HepG2 (cell line): ENCODE results near the gene RMND5A. TPM values are rescaled to one million over a fixed set of nuclear protein-coding genes. Genes with fewer than 3 reads are reported as not detected.
A peak's percentile ranks its signal among the peaks of the same experiment; 100 is the strongest.

ENCODE experiments used
- ARNT2 ChIP-seq: sonication (generic); formaldehyde crosslinking; IDR thresholded peaks from 2 replicates; pipeline ENCODE4 v1.8.0; 2022; ENCODE audit warnings: mild to moderate bottlenecking, low read depth, missing genetic modification reagents, moderate library complexity
- CEBPB ChIP-seq: IDR thresholded peaks from 2 replicates; pipeline ENCODE4 v1.6.1; 2011; ENCODE audit warnings: low read depth, low read length, improper control_type of control experiment, borderline replicate concordance
- DMTF1 ChIP-seq: sonication (generic); formaldehyde crosslinking; IDR thresholded peaks from 2 replicates; pipeline ENCODE4 v1.4.0; 2020; ENCODE audit warnings: mild to moderate bottlenecking, missing genetic modification reagents
- DPF2 ChIP-seq: sonication (generic); formaldehyde crosslinking; IDR thresholded peaks from 2 replicates; pipeline ENCODE4 v1.4.0; 2020; ENCODE audit warnings: mild to moderate bottlenecking, low read depth, missing genetic modification reagents, borderline replicate concordance
- IRF1 ChIP-seq: sonication (generic); formaldehyde crosslinking; IDR thresholded peaks from 2 replicates; pipeline ENCODE4 v1.4.0; 2020; ENCODE audit warnings: low read depth, mild to moderate bottlenecking, missing genetic modification reagents
- MAF1 ChIP-seq: sonication (generic); formaldehyde crosslinking; IDR thresholded peaks from 2 replicates; pipeline ENCODE4 v1.5.0; 2020; ENCODE audit warnings: missing genetic modification reagents, borderline replicate concordance
- MBNL3 ChIP-seq: fragments of 250-450 bp; sonication (Bioruptor Pico); conservative IDR thresholded peaks from 2 replicates; pipeline ENCODE4 v1.8.0; 2022; ENCODE audit warnings: mild to moderate bottlenecking, inconsistent platforms
- NFIC ChIP-seq: IDR thresholded peaks from 2 replicates; pipeline ENCODE4 v1.6.1; 2012; ENCODE audit warnings: mild to moderate bottlenecking, low read length, inconsistent platforms
- PCBP2 ChIP-seq: fragments of 200-400 bp; formaldehyde crosslinking; optimal IDR thresholded peaks from 2 replicates; pipeline ENCODE3; 2018; ENCODE audit warnings: low read length, low read depth; ENCODE audit not compliant: poor library complexity, severe bottlenecking
- PHF20 ChIP-seq: sonication (generic); formaldehyde crosslinking; IDR thresholded peaks from 2 replicates; pipeline ENCODE4 v1.5.0; 2020; ENCODE audit warnings: mild to moderate bottlenecking, missing genetic modification reagents
- POLR2AphosphoS2 ChIP-seq: IDR thresholded peaks from 2 replicates; pipeline ENCODE4 v1.6.1; 2011; ENCODE audit warnings: low read depth, low read length, improper control_type of control experiment
- RELA ChIP-seq: sonication (generic); formaldehyde crosslinking; IDR thresholded peaks from 2 replicates; pipeline ENCODE4 v1.4.0; 2020; ENCODE audit warnings: missing genetic modification reagents
- RXRB ChIP-seq: IDR thresholded peaks from 2 replicates; pipeline ENCODE4 v1.6.1; 2016; ENCODE audit warnings: borderline replicate concordance, missing genetic modification reagents, missing compliant biosample characterization
- SMAD9 ChIP-seq: sonication (generic); formaldehyde crosslinking; IDR thresholded peaks from 2 replicates; pipeline ENCODE4 v1.5.1; 2020; ENCODE audit warnings: mild to moderate bottlenecking, missing genetic modification reagents
- SNRNP70 ChIP-seq: fragments of 200-400 bp; formaldehyde crosslinking; IDR thresholded peaks from 2 replicates; pipeline ENCODE4 v1.6.1; 2017; ENCODE audit warnings: mild to moderate bottlenecking, low read depth, low read length, moderate library complexity
- TBP ChIP-seq: sonication (generic); formaldehyde crosslinking; IDR thresholded peaks from 2 replicates; pipeline ENCODE4 v1.5.0; 2020; ENCODE audit warnings: missing genetic modification reagents
- ZBTB46 ChIP-seq: sonication (generic); formaldehyde crosslinking; IDR thresholded peaks from 2 replicates; pipeline ENCODE4 v1.4.0; 2020; ENCODE audit warnings: mild to moderate bottlenecking, missing genetic modification reagents, borderline replicate concordance
- ZBTB7A ChIP-seq: sonication (generic); formaldehyde crosslinking; IDR thresholded peaks from 2 replicates; pipeline ENCODE4 v1.8.0; 2022; ENCODE audit warnings: mild to moderate bottlenecking, missing genetic modification reagents
- ZEB1 ChIP-seq: IDR thresholded peaks from 2 replicates; pipeline ENCODE4 v1.6.1; 2012; ENCODE audit warnings: mild to moderate bottlenecking, low read depth, inconsistent platforms; ENCODE audit not compliant: insufficient replicate concordance
- ZMYM2 ChIP-seq: sonication (generic); formaldehyde crosslinking; IDR thresholded peaks from 2 replicates; pipeline ENCODE4 v1.8.0; 2022; ENCODE audit warnings: mild to moderate bottlenecking, missing genetic modification reagents
- ZNF12 ChIP-seq: sonication (generic); formaldehyde crosslinking; IDR thresholded peaks from 2 replicates; pipeline ENCODE4 v1.5.0; 2020; ENCODE audit warnings: missing genetic modification reagents
- ZNF274 ChIP-seq: sonication (generic); formaldehyde crosslinking; IDR thresholded peaks from 2 replicates; pipeline ENCODE4 v1.5.1; 2020; ENCODE audit warnings: mild to moderate bottlenecking, missing genetic modification reagents
- ZNF343 ChIP-seq: sonication (generic); formaldehyde crosslinking; IDR thresholded peaks from 2 replicates; pipeline ENCODE4 v1.4.0; 2020; ENCODE audit warnings: mild to moderate bottlenecking, missing genetic modification reagents
- ZNF441 ChIP-seq: sonication (generic); formaldehyde crosslinking; IDR thresholded peaks from 2 replicates; pipeline ENCODE4 v1.7.0; 2021; ENCODE audit warnings: missing genetic modification reagents, borderline replicate concordance
- ZNF556 ChIP-seq: sonication (generic); formaldehyde crosslinking; IDR thresholded peaks from 2 replicates; pipeline ENCODE4 v1.4.0; 2020; ENCODE audit warnings: mild to moderate bottlenecking, missing genetic modification reagents, borderline replicate concordance
- ZNF557 ChIP-seq: sonication (generic); formaldehyde crosslinking; IDR thresholded peaks from 2 replicates; pipeline ENCODE4 v1.4.0; 2020; ENCODE audit warnings: missing genetic modification reagents
- ZNF768 ChIP-seq: sonication (generic); formaldehyde crosslinking; IDR thresholded peaks from 2 replicates; pipeline ENCODE4 v1.4.0; 2020; ENCODE audit warnings: missing genetic modification reagents
- polyA plus RNA-seq, 8 experiments: library from polyadenylated mRNA; depleted of rRNA in 3 of 8; stranded (reverse) in 7 of 8; unstranded in 1 of 8; fragments of >200 nt; fragmentation: Illumina TruSeq in 4 of 8; extraction: Trizol in 4 of 8; gene quantifications; 2 replicates each; pipeline versions ENCODE4 v1.2.1 to v1.2.3, GENCODE V29; 2011 to 2016; ENCODE audit warnings: low read depth in 4 of 8, missing spikeins in 1 of 8, mixed read lengths in 1 of 8; ENCODE audit not compliant: insufficient read depth in 1 of 8
- total RNA-seq, 5 experiments: library from RNA; depleted of rRNA; stranded (reverse); fragments of >200 nt; fragmentation: Illumina TruSeq; extraction: Trizol; gene quantifications; 2 replicates each; pipeline ENCODE4 v1.2.3, GENCODE V29; 2016; ENCODE audit warnings: low read depth in 1 of 5

RMND5A gene
- total and polyA plus RNA-seq, 2 of the 13 experiments (the other 11 are each of a cell fraction or from before 2014, with no cell fraction given), result 31.0 to 66.4 TPM

- TF ChIP-seq MBNL3 (CRISPR knock-in tag), result no peak
- TF ChIP-seq ZNF12 (CRISPR knock-in tag), result peak; percentile 61; the same call in 1 of the 2 replicates
- peak; percentile 85 for TF ChIP-seq ARNT2 (CRISPR knock-in tag)
- no peak for TF ChIP-seq ZMYM2 (CRISPR knock-in tag)
- peak; percentile 77; the same call in 1 of the 2 replicates for TF ChIP-seq RXRB
- no peak for TF ChIP-seq PCBP2
- no peak for TF ChIP-seq ZNF441 (CRISPR knock-in tag)
- peak; percentile 87; the same call in 1 of the 2 replicates for TF ChIP-seq ZNF274 (CRISPR knock-in tag)
- TF ChIP-seq SNRNP70, result no peak
- no peak for TF ChIP-seq ZNF343 (CRISPR knock-in tag)
- TF ChIP-seq DMTF1 (CRISPR knock-in tag), result no peak
- TF ChIP-seq MAF1, result no peak
- TF ChIP-seq CEBPB, result no peak
- no peak for TF ChIP-seq TBP
- TF ChIP-seq ZNF768 (CRISPR knock-in tag), result no peak
- TF ChIP-seq IRF1 (CRISPR knock-in tag), result 0 out of 2 replicates have a peak, but pooled peaks have one; percentile 38
- no peak for TF ChIP-seq NFIC
- TF ChIP-seq ZBTB7A (CRISPR knock-in tag), result no peak
- no peak for TF ChIP-seq PHF20 (CRISPR knock-in tag)
- no peak for TF ChIP-seq ZBTB46 (CRISPR knock-in tag)
- no peak for TF ChIP-seq DPF2
- TF ChIP-seq ZNF557 (CRISPR knock-in tag), result no peak
- TF ChIP-seq ZNF556, result peak; percentile 75; the same call in 1 of the 2 replicates
- peak; percentile 90 for TF ChIP-seq SMAD9
- TF ChIP-seq POLR2AphosphoS2, result no peak
- TF ChIP-seq ZEB1, result peak; percentile 79
- no peak for TF ChIP-seq RELA (CRISPR knock-in tag)
These were observed 88.4 kb downstream of the RMND5A start (continued) for GRCh38 chr2:86808315-86809161.
